ENCODE measurements around the gene LRRC49.

DNA sequence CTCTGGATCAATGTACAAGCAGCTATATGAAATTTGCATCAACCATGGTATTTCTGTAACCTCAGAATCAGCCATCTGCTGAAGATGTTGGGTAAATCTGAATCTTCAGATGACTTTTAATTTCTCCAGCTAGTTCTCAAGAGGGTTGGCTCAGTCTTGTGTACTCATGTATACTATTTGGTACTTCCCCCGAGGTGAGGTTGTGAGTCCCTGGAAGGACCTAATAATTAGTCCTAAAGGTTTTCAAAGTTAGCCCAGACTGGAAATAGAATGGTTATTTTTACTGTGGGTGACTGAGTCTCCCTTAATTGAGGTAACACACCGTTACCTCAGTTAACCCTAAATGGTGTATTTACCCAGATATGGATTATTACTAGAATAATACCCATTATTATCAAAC, 118.4 kb downstream of the LRRC49 start:
- TF ChIP-seq, protein P1, sequence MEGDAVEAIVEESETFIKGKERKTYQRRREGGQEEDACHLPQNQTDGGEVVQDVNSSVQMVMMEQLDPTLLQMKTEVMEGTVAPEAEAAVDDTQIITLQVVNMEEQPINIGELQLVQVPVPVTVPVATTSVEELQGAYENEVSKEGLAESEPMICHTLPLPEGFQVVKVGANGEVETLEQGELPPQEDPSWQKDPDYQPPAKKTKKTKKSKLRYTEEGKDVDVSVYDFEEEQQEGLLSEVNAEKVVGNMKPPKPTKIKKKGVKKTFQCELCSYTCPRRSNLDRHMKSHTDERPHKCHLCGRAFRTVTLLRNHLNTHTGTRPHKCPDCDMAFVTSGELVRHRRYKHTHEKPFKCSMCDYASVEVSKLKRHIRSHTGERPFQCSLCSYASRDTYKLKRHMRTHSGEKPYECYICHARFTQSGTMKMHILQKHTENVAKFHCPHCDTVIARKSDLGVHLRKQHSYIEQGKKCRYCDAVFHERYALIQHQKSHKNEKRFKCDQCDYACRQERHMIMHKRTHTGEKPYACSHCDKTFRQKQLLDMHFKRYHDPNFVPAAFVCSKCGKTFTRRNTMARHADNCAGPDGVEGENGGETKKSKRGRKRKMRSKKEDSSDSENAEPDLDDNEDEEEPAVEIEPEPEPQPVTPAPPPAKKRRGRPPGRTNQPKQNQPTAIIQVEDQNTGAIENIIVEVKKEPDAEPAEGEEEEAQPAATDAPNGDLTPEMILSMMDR (IDR thresholded peaks at IDR 0.05), result no peak
- TF ChIP-seq POLR2A (IDR thresholded peaks at IDR 0.05), result no peak
